8988T (cell line): ENCODE measurements around the gene SIRT3.
"Not testable (repeated sequence)": the region's sequence is repeated elsewhere in the genome, so short reads cannot be mapped to it uniquely, and the experiment has no call there.

ENCODE experiments used
- DNase-seq: peaks from one replicate; pipeline ENCODE4 v3.0.0; 2011

SIRT3 gene

GRCh38 chr11:200224-201003 is 35.7 kb downstream of the SIRT3 start:
- DNase-seq = no peak

- DNase-seq = no peak
Measured at GRCh38 chr11:199782-200181, 36.4 kb downstream of the SIRT3 start.

- no peak for DNase-seq
Measured at GRCh38 chr11:199004-199581, 37.0 kb downstream of the SIRT3 start.

- DNase-seq = no peak
Measured at GRCh38 chr11:198236-198806, 37.8 kb downstream of the SIRT3 start.

DNA sequence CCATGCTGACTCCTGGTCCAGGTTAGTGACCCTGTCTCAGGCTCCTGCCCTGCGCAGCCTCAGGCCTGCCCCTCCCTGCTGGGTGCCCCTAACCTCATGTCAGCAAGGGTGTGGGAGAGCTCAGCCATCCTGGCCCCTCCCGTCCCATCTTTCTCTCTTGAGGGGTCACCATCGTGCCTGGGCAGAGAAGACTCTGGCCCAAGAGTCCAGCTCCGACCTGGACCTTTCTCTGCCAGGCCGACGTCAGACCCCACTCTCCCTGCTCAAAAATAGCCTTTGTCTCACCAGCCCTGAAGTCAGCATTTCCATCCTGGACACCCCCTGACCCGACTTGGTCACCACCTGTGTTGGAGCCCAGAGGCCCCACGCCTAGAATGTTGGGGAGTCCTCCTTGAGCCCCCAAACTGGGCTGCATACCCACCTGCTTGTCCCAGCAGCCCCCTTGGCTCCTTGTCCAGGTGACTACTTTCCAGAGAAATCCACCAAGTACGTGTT is 38.4 kb downstream of the SIRT3 start:
- no peak for DNase-seq

DNA sequence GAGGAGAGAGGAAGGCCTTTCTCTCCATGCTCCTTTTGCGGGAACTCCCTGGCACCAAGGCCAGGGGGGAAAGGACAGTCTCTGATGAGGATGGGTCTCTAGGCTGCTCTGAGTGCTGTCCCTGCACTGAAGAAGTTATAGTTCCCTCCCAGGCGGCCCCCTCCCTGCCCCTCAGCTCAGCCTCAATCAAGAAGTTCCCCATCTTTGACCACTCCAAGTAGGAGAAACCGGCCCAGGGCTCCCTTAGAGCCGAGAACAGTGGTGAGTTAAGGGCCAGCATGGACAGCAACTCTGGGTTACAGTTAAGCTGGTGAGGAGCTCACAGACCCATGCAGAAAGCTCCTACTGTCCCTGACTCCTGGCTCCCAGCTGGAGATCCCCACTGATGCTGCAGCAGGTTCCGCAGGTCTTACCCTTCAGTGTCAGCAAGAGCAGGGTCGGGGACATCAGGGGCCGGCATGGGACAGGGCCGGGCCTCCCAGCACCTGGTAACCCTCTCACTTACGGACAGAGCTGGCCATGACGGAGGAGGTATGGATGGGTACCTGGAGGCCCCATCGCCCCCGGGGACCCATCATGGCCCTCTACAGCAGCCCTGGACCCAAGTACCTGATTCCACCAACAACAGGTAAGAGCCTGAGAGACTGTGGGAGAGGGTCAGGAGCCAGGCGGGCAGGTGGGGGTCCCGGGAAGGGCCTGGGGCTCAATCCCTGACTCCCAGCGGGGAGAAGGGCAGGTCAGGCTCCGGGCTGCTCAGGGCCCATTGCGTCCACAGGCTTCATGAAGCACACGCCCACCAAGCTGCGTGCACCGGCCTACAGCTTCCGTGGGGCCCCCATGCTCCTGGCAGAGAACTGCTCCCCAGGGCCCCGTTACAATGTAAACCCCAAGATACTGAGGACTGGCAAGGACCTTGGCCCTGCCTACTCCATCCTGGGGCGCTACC is 39.1 kb downstream of the SIRT3 start:
- DNase-seq = no peak

DNA sequence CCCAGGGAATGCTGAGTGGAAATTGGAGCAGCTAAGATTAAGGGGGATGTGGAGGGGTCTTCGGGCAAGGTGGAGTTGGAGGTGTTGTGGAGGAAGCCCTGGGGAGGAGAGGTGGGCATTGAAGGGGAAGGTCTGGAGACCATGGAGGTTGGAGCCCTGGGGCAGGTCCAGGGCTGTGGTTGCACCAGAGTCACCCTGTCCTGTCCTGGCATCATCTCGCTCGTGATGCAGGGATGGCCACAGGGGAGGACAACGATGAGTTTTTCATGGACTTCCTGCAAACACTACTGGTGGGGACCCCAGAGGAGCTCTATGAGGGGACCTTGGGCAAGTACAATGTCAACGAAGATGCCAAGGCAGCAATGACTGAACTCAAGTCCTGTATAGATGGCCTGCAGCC is 42.7 kb downstream of the SIRT3 start:
- not testable (repeated sequence) for DNase-seq

GRCh38 chr11:192674-193128 is 43.4 kb downstream of the SIRT3 start, which contains the start of gene SCGB1C1:
TSS of gene SCGB1C1 (plus strand) at chr11:193078. CDS start at chr11:193100, 22 bp downstream.
- DNase-seq = not testable (repeated sequence)

DNA sequence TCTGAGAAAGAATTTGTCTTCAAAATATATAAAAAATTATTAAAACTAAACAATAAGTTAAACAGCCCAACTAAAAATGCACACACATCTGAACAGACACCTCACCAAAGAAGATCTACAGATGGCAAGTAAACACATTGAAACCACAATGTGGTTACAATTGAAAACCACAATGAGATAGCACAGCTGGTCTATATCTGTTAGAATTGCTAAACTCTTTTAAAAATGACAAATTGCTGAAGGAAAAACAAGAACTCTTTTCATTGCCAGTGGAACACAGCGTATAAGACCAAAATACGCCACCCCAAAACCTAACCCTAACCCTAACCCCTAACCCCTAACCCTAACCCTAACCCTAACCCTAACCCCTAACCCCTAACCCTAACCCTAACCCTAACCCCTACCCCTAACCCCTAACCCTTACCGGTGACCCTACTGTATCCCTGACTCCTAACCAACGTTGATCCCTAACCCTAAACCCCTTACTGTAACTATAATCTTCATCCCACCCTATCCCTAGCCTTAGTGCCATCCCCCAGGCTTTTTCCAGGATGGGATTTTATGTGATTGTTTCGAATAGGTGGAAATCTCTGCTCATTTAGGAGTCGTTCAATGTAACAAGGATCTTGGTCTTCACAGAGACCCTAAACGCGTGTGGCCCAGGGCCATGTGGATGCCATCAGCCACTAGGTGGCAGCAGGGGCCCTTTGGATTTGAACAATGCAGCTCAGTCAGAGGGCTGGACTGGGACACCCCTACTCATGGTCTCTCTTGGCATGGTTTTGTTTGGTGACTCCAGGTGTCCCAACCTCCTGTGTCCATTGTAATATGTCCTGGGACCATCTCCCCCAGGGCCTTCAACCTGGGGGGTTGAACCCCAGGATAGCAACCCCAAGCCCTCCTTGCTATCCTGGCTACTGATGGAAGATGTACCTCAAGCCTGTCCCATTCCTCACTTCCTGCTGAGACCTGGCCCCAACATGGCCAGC is 44.4 kb downstream of the SIRT3 start:
- DNase-seq = not testable (repeated sequence)

GRCh38 chr11:190546-190945 is 45.6 kb downstream of the SIRT3 start:
- not testable (repeated sequence) for DNase-seq

DNA sequence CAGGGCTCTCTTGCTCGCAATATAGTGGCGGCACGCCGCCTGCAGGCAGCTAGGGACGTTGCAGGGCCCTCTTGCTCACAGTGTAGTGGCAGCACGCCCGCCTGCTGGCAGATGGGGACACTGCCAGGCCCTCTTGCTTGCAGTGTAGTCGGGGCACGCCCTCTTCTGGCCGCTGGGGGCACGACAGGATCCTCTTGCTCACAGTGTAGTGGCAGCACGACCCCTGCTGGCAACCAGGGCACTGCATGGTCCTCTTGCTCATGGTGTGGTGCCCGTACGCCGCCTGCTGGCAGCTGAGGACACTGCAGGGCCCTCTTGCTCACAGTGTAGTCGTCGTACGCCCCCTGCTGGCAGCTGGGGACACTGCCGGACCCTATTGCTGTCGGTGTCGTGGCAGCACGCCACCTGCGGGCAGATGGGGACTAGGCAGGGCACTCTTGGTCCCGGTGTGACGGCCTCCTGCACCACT is 46.3 kb downstream of the SIRT3 start:
- not testable (repeated sequence) for DNase-seq

DNA sequence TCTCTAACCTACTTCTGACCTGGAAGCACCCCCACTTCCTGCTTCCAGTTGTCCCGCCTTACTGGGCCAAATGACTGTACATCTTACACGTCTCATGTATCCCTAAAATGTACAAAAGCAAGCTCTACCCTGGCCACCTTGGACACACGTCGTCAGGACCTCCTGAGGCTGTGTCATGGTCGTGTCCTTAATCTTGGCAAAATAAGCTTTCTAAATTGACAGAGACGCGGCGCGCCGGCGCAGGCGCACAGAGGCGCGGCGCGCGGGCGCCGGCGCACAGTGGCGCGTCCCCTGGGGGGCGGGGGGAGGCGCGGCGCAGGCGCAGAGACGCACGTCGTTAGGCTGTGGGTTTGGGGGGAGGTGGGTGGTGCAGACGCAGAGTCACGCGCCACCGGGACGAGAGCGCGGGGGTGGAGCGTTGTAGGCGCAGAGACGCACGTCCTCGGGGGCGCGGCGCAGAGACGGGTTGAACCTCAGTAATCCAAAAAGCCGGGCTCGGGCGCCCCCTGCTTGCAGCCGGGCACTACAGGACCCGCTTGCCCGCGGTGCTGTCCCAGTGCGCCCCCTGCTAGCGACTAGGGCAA is 46.9 kb downstream of the SIRT3 start:
- DNase-seq = not testable (repeated sequence)

- DNase-seq = not testable (repeated sequence)
Measured at GRCh38 chr11:180242-180641, 55.9 kb downstream of the SIRT3 start.
